GM19099 (cell line): ENCODE measurements around the gene GPR25.
A peak's percentile ranks its signal among the peaks of the same experiment; 100 is the strongest.

Source experiments
- POLR2A ChIP-seq: IDR thresholded peaks from 3 replicates; pipeline ENCODE4 v1.6.1; 2011; ENCODE audit warnings: low read depth; ENCODE audit not compliant: insufficient read length; ENCODE audit errors: extremely low read depth

Gene GPR25

DNA sequence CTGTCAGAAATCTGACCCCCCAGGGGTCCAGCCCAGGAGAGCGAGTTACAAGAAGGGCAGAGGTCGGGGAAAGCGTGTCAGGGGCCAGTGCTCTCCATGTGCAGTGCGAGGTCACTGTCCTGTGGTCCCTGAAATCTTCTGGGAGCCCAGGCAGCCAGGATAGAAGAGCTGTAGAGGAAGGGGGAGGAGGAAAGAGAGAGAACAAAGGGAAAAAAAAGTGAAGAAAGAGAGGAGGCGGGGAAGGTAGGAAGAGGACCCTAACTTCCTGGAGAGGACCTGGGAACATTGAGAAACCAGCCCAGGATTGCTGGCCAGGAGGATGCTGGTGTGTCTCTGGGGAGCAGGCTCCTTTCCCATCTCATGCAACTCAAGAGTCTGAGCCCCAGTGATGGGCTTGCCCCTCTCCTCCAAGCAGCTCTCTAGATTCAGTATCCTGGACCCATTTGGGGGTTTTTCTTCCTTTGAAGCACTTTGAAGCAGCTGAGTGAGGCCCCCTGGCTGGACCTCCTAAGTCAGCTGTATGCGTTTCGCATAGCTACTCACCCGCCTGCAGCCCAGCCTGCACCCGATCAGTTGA is 15.1 kb downstream of the GPR25 start:
- TF ChIP-seq POLR2A: no peak

DNA sequence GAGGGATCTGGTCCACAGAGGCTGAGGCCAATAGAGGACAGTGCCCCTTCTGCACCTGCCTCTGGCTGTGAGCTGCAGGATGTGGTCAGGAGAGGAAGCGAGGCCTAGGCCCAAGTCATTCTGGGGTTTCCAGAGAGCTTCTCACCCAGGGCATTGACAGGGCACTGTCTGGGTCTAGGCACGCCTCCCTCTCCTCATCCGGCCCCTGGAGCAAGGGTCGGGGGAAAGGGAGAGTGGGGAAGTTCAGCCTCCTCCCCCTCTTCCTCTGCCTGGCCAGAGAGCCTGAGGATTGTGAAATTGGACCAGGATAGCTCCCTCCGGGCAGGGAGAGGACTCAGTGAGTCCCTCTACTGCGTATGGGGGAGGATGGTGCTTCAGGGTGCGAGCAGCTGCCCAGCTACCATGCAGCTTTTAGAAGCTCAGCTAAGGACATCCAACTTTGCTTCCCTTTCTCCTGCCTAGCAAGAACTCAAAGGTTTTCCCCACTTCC is 15.6 kb downstream of the GPR25 start:
- peak; percentile 83 for TF ChIP-seq POLR2A

DNA sequence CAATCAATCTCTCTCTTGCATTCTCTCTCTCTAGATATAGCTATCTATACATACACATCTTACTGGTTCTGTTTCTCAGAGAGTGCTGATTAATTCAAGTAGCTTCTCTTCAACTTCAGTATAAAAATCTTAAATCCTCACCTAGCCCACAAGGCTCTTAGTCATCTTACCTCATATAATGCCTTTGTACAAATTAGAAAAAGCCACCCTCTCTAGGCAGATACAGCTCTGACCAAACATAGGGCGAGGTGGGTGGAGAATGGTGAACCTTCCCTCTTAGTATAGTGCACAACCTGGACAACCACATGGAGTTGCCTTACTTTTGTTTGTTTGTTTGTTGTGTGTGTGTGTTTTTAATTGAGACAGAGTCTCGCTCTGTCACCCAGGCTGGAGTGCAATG is 16.8 kb downstream of the GPR25 start:
- TF ChIP-seq POLR2A: no peak

DNA sequence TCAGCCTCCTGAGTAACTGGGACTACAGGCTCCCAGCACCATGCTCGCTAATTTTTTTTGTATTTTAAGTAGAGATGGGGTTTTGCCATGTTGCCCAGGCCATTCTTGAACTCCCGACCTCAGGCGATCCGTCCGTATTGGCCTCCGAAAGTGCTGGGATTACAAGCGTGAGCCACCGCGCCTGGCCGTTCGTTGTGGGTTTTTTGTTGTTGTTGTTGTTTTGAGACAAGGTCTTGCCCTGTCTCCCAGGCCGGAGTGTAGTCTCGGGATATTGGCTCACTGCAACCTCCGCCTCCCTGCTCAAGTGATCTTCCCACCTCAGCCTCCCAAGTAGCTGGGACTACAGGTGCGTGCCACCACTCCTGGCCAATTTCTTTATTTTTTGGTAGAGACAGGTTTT is 17.2 kb downstream of the GPR25 start:
- TF ChIP-seq POLR2A: no peak

DNA sequence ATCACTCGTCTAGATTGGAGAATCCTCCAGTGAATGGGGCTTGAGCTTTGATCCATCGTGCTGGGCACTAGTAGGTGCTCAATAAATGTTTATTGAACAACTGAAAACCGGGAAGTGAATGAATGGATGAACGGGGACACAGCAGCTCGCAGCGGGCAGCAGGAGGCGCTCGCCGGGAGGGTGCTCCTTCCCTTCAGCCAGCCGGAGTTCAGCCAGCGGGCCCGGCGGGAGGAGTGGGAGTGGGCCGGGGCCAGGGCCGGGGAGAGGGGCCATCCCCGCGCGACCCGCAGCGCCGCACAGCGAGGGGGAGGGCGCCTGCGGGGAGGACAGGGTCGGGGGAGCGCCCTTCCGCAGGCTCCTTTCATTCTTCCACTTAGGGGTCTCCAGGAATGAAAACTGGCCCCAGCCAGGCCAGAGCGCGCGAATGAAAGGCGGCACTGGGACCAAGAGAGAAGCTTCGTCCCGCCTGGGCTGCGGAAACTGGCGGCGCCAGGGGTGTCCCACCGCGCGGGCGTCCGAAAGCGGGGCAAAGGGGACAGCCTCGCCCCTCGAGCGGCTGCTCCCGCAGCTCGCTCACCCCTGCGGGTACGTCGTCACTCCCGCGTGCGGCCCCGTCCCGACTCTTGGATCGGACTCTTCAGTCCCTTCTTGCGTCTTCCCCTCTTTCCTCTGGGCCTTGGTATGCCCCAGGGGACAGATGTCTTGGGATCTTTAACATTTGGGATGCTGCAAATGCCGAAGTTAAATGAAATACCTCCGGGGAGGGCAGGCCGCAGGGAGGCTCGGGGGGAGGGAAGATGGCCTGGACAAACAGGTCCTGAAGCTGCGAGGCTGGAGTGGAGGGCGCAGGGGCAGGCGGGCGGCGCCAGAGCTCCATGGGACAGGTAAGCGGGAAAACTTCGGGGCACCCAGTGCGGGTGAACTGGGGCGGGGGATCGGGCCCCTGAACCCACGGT is 18.3 kb downstream of the GPR25 start:
- TF ChIP-seq POLR2A: peak; percentile 52

DNA sequence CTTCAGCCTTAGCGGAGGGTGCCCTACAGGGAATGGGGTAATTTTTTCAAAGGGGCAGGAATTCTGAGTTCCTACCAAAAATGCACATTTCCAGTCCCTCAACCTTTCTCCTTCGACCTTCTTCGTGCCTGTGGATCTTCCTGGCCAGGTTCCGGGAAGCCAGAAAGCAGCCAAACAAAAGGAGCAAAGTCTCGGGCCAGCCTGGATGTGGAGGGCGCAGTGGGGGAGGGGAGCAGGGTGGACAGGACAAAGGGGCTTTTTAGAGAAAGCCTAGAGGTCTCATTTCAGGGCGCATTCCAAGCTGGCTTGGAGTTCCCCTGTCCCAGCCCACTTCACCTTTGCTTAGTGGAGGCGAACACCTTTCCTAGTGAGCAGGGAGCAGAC is 19.0 kb downstream of the GPR25 start:
- peak; percentile 19 for TF ChIP-seq POLR2A

DNA sequence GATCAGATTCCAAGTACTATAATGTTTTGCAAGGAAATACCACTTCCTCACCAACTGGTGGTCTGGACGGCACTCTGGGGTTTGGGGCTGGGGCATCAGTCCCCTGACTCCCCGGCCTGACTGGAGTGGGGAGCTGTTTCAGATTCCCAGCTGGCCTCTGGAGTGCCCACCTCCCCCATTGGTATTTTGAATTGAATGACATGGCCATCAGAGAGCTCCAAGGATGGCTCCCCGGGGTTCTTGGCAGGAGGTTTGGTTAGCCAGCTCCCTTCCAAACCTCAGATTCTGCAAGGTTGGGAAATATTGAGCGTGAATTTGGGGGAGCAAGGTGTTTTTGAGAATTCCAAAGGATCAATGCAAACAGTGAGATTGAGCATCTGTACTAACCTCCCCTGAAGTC is 19.8 kb downstream of the GPR25 start:
- no peak for TF ChIP-seq POLR2A

DNA sequence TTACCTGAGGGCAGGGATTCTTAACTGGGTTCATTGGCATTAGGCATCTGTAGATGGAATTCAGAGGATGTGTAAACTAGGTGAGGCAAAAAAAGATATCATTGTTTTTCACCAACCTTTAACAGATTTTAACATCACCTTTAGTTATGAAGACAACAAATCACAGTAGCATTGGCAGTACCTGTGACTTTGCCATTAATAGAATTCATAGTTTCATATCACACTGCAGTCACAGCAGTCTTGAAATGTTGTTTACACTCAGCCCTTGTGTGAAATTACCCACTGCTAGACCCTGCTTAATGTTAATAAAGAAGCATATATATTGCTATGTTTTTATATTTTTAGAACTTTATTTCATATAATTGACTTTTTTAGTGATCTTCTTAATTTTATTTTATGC is 20.2 kb downstream of the GPR25 start:
- no peak for TF ChIP-seq POLR2A

DNA sequence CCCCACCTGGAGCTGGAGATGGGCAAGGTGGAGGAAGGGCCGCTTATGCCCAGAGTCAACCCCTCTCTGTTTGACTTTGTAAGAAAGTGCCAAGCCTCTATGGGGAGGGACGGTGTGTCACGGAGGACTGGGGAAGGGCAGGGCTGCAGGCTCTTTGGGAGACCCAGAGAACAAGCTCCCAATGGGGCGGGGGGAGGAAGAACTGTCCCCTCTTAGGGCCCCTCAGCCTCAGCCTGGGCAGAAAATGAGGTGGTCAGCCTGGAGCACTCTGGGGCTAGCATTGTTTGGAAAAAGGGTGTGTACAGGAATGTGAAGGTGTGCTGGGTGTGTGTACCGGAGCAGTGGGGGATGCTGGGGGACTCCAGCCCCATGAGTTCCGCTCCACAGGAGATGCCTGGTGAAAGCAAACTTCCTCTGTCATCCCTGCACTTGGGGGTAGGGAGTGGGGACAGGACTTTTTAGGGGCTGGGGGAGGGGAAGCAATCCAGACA is 20.7 kb downstream of the GPR25 start:
- no peak for TF ChIP-seq POLR2A

DNA sequence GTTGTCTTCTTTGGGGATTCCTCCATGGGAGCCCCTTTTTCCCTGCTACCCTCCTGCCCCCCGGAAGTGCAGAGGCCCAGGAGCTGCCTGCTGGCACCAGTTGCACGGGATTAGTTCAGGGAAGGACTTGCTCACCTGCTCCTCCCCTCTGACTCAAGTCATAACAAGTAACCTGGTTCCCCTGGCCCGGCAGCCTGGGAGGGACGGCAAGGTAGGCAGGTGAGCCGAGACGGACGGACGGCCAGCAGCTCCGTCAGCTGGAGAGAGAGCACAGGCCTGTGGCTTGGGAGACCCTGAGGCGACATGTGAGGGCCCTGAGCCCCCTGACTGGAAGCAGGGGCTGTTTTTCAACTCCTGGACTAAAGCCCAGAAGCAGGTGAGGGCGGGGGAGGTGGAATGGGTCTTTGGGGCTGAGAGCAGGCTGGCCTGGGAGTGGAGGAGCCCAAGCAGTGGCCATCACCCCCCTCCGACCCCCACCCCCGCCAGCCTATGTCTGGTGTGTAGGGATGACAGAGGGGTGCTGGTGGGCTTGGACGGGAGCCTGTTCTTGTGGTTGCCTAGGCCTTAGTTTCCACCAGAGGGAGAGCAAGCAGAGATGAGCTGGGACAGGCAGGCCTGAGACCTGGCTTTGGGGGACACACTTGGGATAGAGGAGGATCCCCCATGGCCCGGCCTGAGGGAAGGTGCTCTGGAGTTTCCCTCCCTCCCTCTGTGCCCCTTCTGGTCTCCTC is 22.1 kb downstream of the GPR25 start, which contains the start of gene INAVA:
Gene INAVA (plus strand): TSS at position 189 of the 731 bp plus-strand sequence. CDS start 3,501 bp downstream, outside the sequence.
- TF ChIP-seq POLR2A: no peak

DNA sequence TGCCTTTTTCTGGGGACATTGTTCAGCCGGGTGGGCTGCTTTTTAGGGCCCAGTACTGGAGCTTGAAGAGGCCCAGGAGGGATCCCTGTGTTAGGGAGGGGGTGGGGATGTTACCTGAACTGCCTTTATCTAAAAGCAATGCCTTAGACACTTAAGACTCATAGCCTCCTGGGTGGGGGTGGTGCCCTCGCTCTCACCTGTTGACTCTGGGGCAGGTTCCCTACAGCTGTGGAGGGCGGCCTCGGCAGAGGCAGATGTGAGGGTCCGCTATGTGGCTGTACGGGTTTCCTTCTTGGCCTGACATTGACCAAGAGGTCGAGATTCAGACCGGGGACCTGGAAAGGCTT is 22.6 kb downstream of the GPR25 start:
- no peak for TF ChIP-seq POLR2A

DNA sequence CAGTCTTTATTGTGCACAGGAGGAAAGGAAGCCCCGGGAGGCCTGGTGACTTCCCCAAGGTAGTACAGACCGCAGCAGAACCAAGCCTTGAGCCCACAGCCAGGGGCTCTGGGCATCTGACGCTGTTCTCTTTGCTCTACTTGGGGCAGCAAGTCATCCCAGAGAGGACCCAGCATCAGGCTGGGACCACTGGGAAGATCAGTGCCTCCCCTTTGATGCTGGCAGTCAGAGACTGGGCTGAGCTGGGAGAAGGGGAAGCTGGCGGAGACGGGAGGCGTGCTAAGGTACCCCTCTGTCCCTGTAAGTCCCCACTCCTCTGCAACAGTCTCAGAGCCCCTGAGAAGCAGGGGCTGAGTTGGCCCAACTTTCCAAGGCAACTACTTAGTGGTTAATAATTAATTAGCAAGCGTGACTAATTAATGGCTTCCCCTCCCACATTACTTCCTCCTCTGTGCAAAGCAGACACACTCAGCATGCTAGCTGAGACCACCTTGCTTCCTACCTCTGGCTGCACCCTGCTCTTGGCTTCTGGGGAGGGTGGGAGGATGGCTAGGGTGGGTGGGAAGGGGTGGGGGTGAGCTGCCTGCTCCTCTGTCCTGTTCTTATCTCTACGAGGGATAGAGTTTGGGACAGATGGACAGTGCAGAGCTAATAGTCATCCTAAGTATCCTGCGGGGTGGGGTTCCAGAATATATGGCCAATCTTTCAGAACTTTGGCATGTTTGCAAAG is 23.2 kb downstream of the GPR25 start:
- peak; percentile 40 for TF ChIP-seq POLR2A

DNA sequence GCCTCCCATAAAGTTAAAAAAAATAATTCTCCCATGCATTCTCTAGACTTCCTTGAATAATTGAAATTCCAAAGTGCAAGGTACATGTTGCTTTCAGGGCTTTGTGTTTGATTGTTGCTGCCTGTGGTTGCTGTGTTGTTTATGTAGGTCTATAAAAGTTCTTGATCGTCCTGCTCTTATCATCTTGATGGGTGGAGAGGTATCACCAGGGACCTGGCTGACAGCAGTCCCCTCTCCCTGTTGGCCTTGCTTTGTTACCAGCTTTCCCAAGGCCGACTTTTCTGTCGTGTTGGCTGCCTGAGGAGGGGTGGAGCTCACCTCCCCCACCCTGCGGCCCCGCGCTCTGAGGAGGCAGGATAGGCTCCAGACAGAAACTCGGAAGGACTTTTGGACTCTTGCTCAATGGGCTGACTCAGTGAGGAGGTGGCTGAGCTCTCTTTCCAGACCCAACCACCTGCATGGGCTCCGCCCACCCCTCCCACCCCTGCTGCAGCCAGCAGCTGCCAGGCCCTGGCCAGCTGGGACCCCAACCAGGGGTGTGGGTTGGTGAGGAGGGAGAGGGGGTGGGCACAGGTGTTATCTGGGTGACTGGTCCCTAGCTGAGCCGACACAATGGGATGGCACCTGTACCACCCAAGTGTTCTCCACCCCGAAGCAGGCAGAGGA is 23.9 kb downstream of the GPR25 start:
- TF ChIP-seq POLR2A: no peak

DNA sequence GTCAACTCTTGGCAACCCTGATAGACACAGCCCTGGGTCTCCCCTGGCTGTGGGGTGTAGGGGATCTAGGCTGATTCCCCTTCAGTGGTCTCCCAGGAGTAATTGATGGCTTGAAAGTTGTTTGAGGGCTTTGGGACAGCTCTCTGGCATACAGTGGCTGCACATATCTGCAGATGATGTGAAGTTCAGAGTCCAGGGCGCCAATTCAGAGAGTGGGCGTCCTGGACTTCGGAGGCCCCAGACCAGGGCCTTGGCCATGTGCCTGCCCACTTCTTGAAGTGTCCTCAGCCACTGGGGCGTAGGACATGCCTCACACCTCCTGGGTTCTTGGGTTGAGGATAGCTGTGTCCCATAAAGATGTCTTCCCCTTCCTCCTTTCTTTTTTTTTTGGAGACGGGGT is 24.5 kb downstream of the GPR25 start:
- no peak for TF ChIP-seq POLR2A
